CD14-positive monocyte (primary cell): ENCODE measurements around the gene PRSS33. TPM values are rescaled to one million over a fixed set of nuclear protein-coding genes. Genes with fewer than 3 reads are reported as not detected.

ENCODE experiments used
- DNase-seq, 3 donors: peaks; one replicate each; pipeline ENCODE4 v3.0.0-alpha.2; 2011 to 2022
- H2AFZ ChIP-seq: 2 replicates; pipeline ENCODE4 v1.6.0; 2012; ENCODE audit warnings: mild to moderate bottlenecking, low read depth, low read length, inconsistent platforms; ENCODE audit not compliant: insufficient read depth, poor library complexity, severe bottlenecking
- H3K27ac ChIP-seq, 2 donors: 1 replicate in 1 of 2; 2 replicates in 1 of 2; pipeline ENCODE4 v1.5.1; 2012 to 2013; ENCODE audit warnings: low read length in 2 of 2, control low read depth in 1 of 2, inconsistent platforms in 1 of 2, low read depth in 1 of 2, mild to moderate bottlenecking in 1 of 2
- H3K27me3 ChIP-seq, 2 donors: one replicate each; pipeline versions ENCODE4 v1.6.0 to v1.6.1; 2011 to 2013; ENCODE audit warnings: low read length in 2 of 2; ENCODE audit not compliant: control insufficient read depth in 2 of 2, insufficient read depth in 2 of 2
- H3K36me3 ChIP-seq, 2 donors: replicated peaks in 1 of 2; 1 replicate in 1 of 2; 2 replicates in 1 of 2; pipeline versions ENCODE4 v1.5.1 to v1.6.1; 2012 to 2013; ENCODE audit warnings: low read length in 2 of 2, control low read depth in 1 of 2, inconsistent platforms in 1 of 2, mild to moderate bottlenecking in 1 of 2; ENCODE audit not compliant: insufficient read depth in 2 of 2, control insufficient read depth in 1 of 2
- H3K4me1 ChIP-seq, 2 donors: 1 replicate in 1 of 2; 2 replicates in 1 of 2; pipeline versions ENCODE4 v1.5.1 to v1.6.1; 2012 to 2013; ENCODE audit warnings: low read length in 2 of 2, control low read depth in 1 of 2, inconsistent platforms in 1 of 2, mild to moderate bottlenecking in 1 of 2, moderate library complexity in 1 of 2; ENCODE audit not compliant: insufficient read depth in 2 of 2, control insufficient read depth in 1 of 2
- H3K4me2 ChIP-seq: replicated peaks from 2 replicates; pipeline ENCODE3; 2012; ENCODE audit warnings: low read length, moderate library complexity, mild to moderate bottlenecking; ENCODE audit not compliant: poor library complexity, severe bottlenecking; ENCODE audit errors: extremely low read depth
- H3K4me3 ChIP-seq, 3 experiments: fragments of 200-600 bp in 1 of 3; sonication (generic) in 1 of 3; replicated peaks in 1 of 3; 1 replicate in 2 of 3; 2 replicates in 1 of 3; pipeline ENCODE4 v1.5.1; 2011 to 2013; ENCODE audit warnings: low read length in 3 of 3, mild to moderate bottlenecking in 3 of 3, control low read depth in 2 of 3, low read depth in 2 of 3, inconsistent platforms in 1 of 3, moderate library complexity in 1 of 3
- H3K79me2 ChIP-seq: 2 replicates; pipeline ENCODE4 v1.6.0; 2012; ENCODE audit warnings: mild to moderate bottlenecking, control low read depth, inconsistent platforms, low read length, moderate library complexity; ENCODE audit not compliant: insufficient read depth
- H3K9ac ChIP-seq: 2 replicates; pipeline ENCODE4 v1.6.0; 2017; ENCODE audit warnings: low read length, mild to moderate bottlenecking; ENCODE audit not compliant: insufficient read depth, poor library complexity, severe bottlenecking
- H3K9me3 ChIP-seq, 2 donors: replicated peaks in 1 of 2; 1 replicate in 1 of 2; 2 replicates in 1 of 2; pipeline versions ENCODE4 v1.5.1 to v1.6.1; 2012 to 2013; ENCODE audit warnings: low read length in 2 of 2, control low read depth in 1 of 2; ENCODE audit not compliant: control insufficient read depth in 1 of 2, insufficient read depth in 1 of 2
- H4K20me1 ChIP-seq: 2 replicates; pipeline ENCODE4 v1.6.0; 2012; ENCODE audit warnings: mild to moderate bottlenecking, low read length, control low read depth, moderate library complexity; ENCODE audit not compliant: insufficient read depth
- H3K27ac Mint-ChIP-seq, 7 donors: one replicate each; pipeline ENCODE4 v1.8.0; 2020; ENCODE audit warnings: mild to moderate bottlenecking in 7 of 7, mixed read lengths in 7 of 7, moderate library complexity in 6 of 7, inconsistent platforms in 2 of 7
- H3K27me3 Mint-ChIP-seq, 3 donors: one replicate each; pipeline ENCODE4 v1.8.0; 2021 to 2022; ENCODE audit warnings: low read depth in 3 of 3, mild to moderate bottlenecking in 3 of 3, mixed read lengths in 3 of 3, moderate library complexity in 3 of 3, inconsistent platforms in 1 of 3
- H3K36me3 Mint-ChIP-seq, 2 donors: one replicate each; pipeline ENCODE4 v1.8.0; 2020; ENCODE audit warnings: mixed read lengths in 2 of 2, inconsistent platforms in 1 of 2, mild to moderate bottlenecking in 1 of 2
- H3K4me1 Mint-ChIP-seq: one replicate; pipeline ENCODE4 v1.8.0; 2020; ENCODE audit warnings: mild to moderate bottlenecking, mixed read lengths
- H3K4me3 Mint-ChIP-seq, 2 donors: one replicate each; pipeline ENCODE4 v1.8.0; 2020; ENCODE audit warnings: mild to moderate bottlenecking in 2 of 2, mixed read lengths in 2 of 2, moderate library complexity in 1 of 2
- H3K9me3 Mint-ChIP-seq, 7 donors: one replicate each; pipeline ENCODE4 v1.8.0; 2020 to 2022; ENCODE audit warnings: mixed read lengths in 7 of 7, mild to moderate bottlenecking in 6 of 7, moderate library complexity in 6 of 7, inconsistent platforms in 2 of 7
- CTCF ChIP-seq: fragments of 200-600 bp; IDR thresholded peaks from one replicate; pipeline ENCODE4 v1.8.0; 2022; ENCODE audit warnings: antibody characterized with exemption, mild to moderate bottlenecking
- WGBS: methylation state at CpG from one replicate; pipeline ENCODE4 v1.1.5; 2013; ENCODE audit warnings: missing lambda C conversion rate; ENCODE audit not compliant: insufficient coverage; 5-methylcytosine and 5-hydroxymethylcytosine counted together
- intact Hi-C, 2 donors: fragments of 100-400 bp; cut with micrococcal nuclease; formaldehyde crosslinking; loops; one replicate each; pipeline versions ENCODE4 v1.15.0 to v1.15.1; 2023
- polyA plus RNA-seq, 3 donors: library from polyadenylated mRNA; depleted of rRNA in 1 of 3; unstranded in 2 of 3; stranded (reverse) in 1 of 3; fragments of 300-500 nt in 2 of 3; fragments of >200 nt in 1 of 3; fragmentation: Illumina TruSeq in 2 of 3; gene quantifications; 1 replicate in 2 of 3; 2 replicates in 1 of 3; pipeline ENCODE4 v1.2.3, GENCODE V29; 2012 to 2021

Gene PRSS33
- polyA plus RNA-seq, 3 donors = 0.05 TPM; not detected in 2

GRCh38 chr16:2791174-2791573 lies 3.8 kb upstream of the PRSS33 start:
- DNase-seq = no peak
- Histone ChIP-seq H3K36me3 (no peaks in the 10 kb centered on the region), H2AFZ (no peak overlapping the region), H3K27ac (no peak overlapping the region), H3K4me1 (peaks cover 45 to 50% of the 10 kb centered on the region in 2 donors), H3K9ac (no peak overlapping the region), H3K4me3 (no peak overlapping the region), H3K9me3 (no peaks in the 10 kb centered on the region), H3K4me2 (no peak overlapping the region), H3K79me2 (no peaks in the 10 kb centered on the region), H3K27me3 (peaks cover 2 to 22% of the 10 kb centered on the region in 2 donors), H4K20me1 (no peaks in the 10 kb centered on the region)
- no peak overlapping the region for H3K4me3 Mint-ChIP-seq
- no peak overlapping the region for H3K27ac Mint-ChIP-seq
- WGBS = 88% methylated on average over 6 of the region's 8 CpGs
- TF ChIP-seq CTCF = no peak
- intact Hi-C loops = no loop called here
- H3K4me1 Mint-ChIP-seq = peaks cover 60% of the 10 kb centered on the region
- peaks cover 0 to 2% of the 10 kb centered on the region in 2 donors for H3K36me3 Mint-ChIP-seq
- peaks cover 0 to 2% (median 0%) of the 10 kb centered on the region in 7 donors for H3K9me3 Mint-ChIP-seq
- H3K27me3 Mint-ChIP-seq = peaks cover 26 to 32% (median 28%) of the 10 kb centered on the region in 3 donors

DNA sequence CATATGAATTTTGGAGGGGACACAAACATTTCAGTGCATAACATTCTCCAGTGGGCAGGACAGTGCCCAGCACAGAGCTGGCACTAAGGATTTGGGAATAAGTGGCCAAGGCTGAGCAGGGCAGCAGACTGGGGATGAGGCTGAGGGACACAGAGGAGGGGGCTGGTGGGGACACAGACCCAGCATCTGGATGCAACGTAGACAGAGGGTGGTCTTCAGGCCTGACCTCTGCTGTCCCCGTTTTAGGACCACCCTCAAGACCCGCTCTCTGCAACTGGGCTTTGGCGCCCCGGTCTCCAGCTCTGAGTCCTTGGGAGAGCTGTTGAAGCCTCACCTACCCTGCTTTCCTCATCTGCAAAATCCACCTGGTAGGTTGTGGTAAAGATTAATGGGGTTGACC lies 3.3 kb upstream of the PRSS33 start:
- peaks cover 45 to 50% of the 10 kb centered on the region in 2 donors for H3K4me1 ChIP-seq
- no peaks in the 10 kb centered on the region for H3K36me3 ChIP-seq
- no peak overlapping the region for H3K4me2 ChIP-seq
- no peak overlapping the region for H3K4me3 ChIP-seq
- 88% methylated on average over 3 of the region's 5 CpGs for whole genome bisulfite sequencing
- H3K27me3 Mint-ChIP-seq = peaks cover 28 to 37% (median 34%) of the 10 kb centered on the region in 3 donors
- H3K9me3 Mint-ChIP-seq = peaks cover 0 to 4% (median 0%) of the 10 kb centered on the region in 7 donors
- H3K9ac ChIP-seq = no peak overlapping the region
- no peaks in the 10 kb centered on the region for H3K79me2 ChIP-seq
- intact Hi-C loops = no loop called here
- no peak overlapping the region for H3K4me3 Mint-ChIP-seq
- H3K27ac Mint-ChIP-seq = peak overlapping the region in 1 of 7 donors; percentile 20
- H2AFZ ChIP-seq = no peak overlapping the region
- H4K20me1 ChIP-seq = no peaks in the 10 kb centered on the region
- H3K9me3 ChIP-seq = no peaks in the 10 kb centered on the region
- peaks cover 58% of the 10 kb centered on the region for H3K4me1 Mint-ChIP-seq
- H3K27ac ChIP-seq = no peak overlapping the region
- H3K27me3 ChIP-seq = peaks cover 6 to 28% of the 10 kb centered on the region in 2 donors
- TF ChIP-seq CTCF = no peak
- DNase-seq = no peak
- peaks cover 0 to 3% of the 10 kb centered on the region in 2 donors for H3K36me3 Mint-ChIP-seq
